ENCODE measurements around the gene ADAM11.
"Not testable (repeated sequence)": the region's sequence is repeated elsewhere in the genome, so short reads cannot be mapped to it uniquely, and the experiment has no call there.

The ADAM11 gene

GRCh38 chr17:44758414-44759085, at the start of gene ADAM11:
Gene ADAM11, plus strand, starts transcription at chr17:44758988. Its CDS starts 212 bp downstream, at chr17:44759200.
- H3K27ac ChIP-seq (ENCODE audit: low read depth, low read length): no peak within 1 kb of the TSS
- H3K4me1 ChIP-seq (ENCODE audit: control insufficient read depth, insufficient read depth, low read length): no peaks in the 10 kb centered on the region
- peaks cover 48% of the 10 kb centered on the region for H3K27me3 ChIP-seq (ENCODE audit: control insufficient read depth, insufficient read depth, low read length)
- H3K9me3 ChIP-seq (ENCODE audit: control insufficient read depth, insufficient read depth, low read length): no peaks in the 10 kb centered on the region
- no peaks in the 10 kb centered on the region for H3K36me3 ChIP-seq (ENCODE audit: control insufficient read depth, insufficient read depth, low read length)
- H3K4me3 ChIP-seq (ENCODE audit: low read depth, low read length): peak within 1 kb of the TSS; percentile 58
- H3K9ac ChIP-seq (ENCODE audit: low read depth, low read length): no peak within 1 kb of the TSS

- Histone ChIP-seq H3K4me3 (ENCODE audit: low read depth, low read length) (no peak overlapping the region), H3K36me3 (ENCODE audit: control insufficient read depth, insufficient read depth, low read length) (peaks cover 53% of the 10 kb centered on the region), H3K9ac (ENCODE audit: low read depth, low read length) (no peak overlapping the region)
Measured at GRCh38 chr17:44719444-44719843, 39.3 kb upstream of the ADAM11 start.

GRCh38 chr17:44722254-44722653, 36.5 kb upstream of the ADAM11 start:
- H3K36me3 ChIP-seq (ENCODE audit: control insufficient read depth, insufficient read depth, low read length): peaks cover 61% of the 10 kb centered on the region
- H3K4me3 ChIP-seq (ENCODE audit: low read depth, low read length): no peak overlapping the region
- no peaks in the 10 kb centered on the region for H3K9me3 ChIP-seq (ENCODE audit: control insufficient read depth, insufficient read depth, low read length)
- H3K4me1 ChIP-seq (ENCODE audit: control insufficient read depth, insufficient read depth, low read length): no peaks in the 10 kb centered on the region
- H3K9ac ChIP-seq (ENCODE audit: low read depth, low read length): no peak overlapping the region
- H3K27me3 ChIP-seq (ENCODE audit: control insufficient read depth, insufficient read depth, low read length): no peaks in the 10 kb centered on the region
- H3K27ac ChIP-seq (ENCODE audit: low read depth, low read length): no peak overlapping the region

More at GRCh38 chr17:44719444-44719843, 39.3 kb upstream of the ADAM11 start:
- Histone ChIP-seq H3K27me3 (ENCODE audit: control insufficient read depth, insufficient read depth, low read length) (no peaks in the 10 kb centered on the region), H3K27ac (ENCODE audit: low read depth, low read length) (no peak overlapping the region), H3K9me3 (ENCODE audit: control insufficient read depth, insufficient read depth, low read length) (no peaks in the 10 kb centered on the region), H3K4me1 (ENCODE audit: control insufficient read depth, insufficient read depth, low read length) (no peaks in the 10 kb centered on the region)

- peaks cover 73% of the 10 kb centered on the region for H3K36me3 ChIP-seq (ENCODE audit: control insufficient read depth, insufficient read depth, low read length)
Measured at GRCh38 chr17:44726121-44726520, 32.7 kb upstream of the ADAM11 start.

GRCh38 chr17:44733753-44734152, 25.0 kb upstream of the ADAM11 start:
- no peaks in the 10 kb centered on the region for H3K9me3 ChIP-seq (ENCODE audit: control insufficient read depth, insufficient read depth, low read length)
- H3K27ac ChIP-seq (ENCODE audit: low read depth, low read length): peak overlapping the region; percentile 22
- no peak overlapping the region for H3K9ac ChIP-seq (ENCODE audit: low read depth, low read length)
- H3K36me3 ChIP-seq (ENCODE audit: control insufficient read depth, insufficient read depth, low read length): peaks cover 63% of the 10 kb centered on the region
- no peak overlapping the region for H3K4me3 ChIP-seq (ENCODE audit: low read depth, low read length)
- no peaks in the 10 kb centered on the region for H3K27me3 ChIP-seq (ENCODE audit: control insufficient read depth, insufficient read depth, low read length)
- H3K4me1 ChIP-seq (ENCODE audit: control insufficient read depth, insufficient read depth, low read length): peaks cover 8% of the 10 kb centered on the region; the same call in 1 of the 2 replicates

More at GRCh38 chr17:44726121-44726520, 32.7 kb upstream of the ADAM11 start:
- not testable (repeated sequence) for H3K4me1 ChIP-seq (ENCODE audit: control insufficient read depth, insufficient read depth, low read length); H3K9ac ChIP-seq (ENCODE audit: low read depth, low read length); H3K9me3 ChIP-seq (ENCODE audit: control insufficient read depth, insufficient read depth, low read length); H3K27me3 ChIP-seq (ENCODE audit: control insufficient read depth, insufficient read depth, low read length); H3K27ac ChIP-seq (ENCODE audit: low read depth, low read length); H3K4me3 ChIP-seq (ENCODE audit: low read depth, low read length)

- Histone ChIP-seq H3K9me3 (ENCODE audit: control insufficient read depth, insufficient read depth, low read length) (no peaks in the 10 kb centered on the region), H3K9ac (ENCODE audit: low read depth, low read length) (no peak overlapping the region), H3K36me3 (ENCODE audit: control insufficient read depth, insufficient read depth, low read length) (peaks cover 67% of the 10 kb centered on the region), H3K27me3 (ENCODE audit: control insufficient read depth, insufficient read depth, low read length) (no peaks in the 10 kb centered on the region), H3K4me3 (ENCODE audit: low read depth, low read length) (no peak overlapping the region), H3K27ac (ENCODE audit: low read depth, low read length) (no peak overlapping the region), H3K4me1 (ENCODE audit: control insufficient read depth, insufficient read depth, low read length) (peaks cover 8% of the 10 kb centered on the region; the same call in 1 of the 2 replicates)
Measured at GRCh38 chr17:44734272-44734671, 24.5 kb upstream of the ADAM11 start.

- Histone ChIP-seq H3K36me3 (ENCODE audit: control insufficient read depth, insufficient read depth, low read length) (peaks cover 60% of the 10 kb centered on the region), H3K4me3 (ENCODE audit: low read depth, low read length) (no peak overlapping the region), H3K9me3 (ENCODE audit: control insufficient read depth, insufficient read depth, low read length) (no peaks in the 10 kb centered on the region), H3K4me1 (ENCODE audit: control insufficient read depth, insufficient read depth, low read length) (peaks cover 8% of the 10 kb centered on the region; the same call in 1 of the 2 replicates), H3K27ac (ENCODE audit: low read depth, low read length) (no peak overlapping the region), H3K9ac (ENCODE audit: low read depth, low read length) (no peak overlapping the region), H3K27me3 (ENCODE audit: control insufficient read depth, insufficient read depth, low read length) (no peaks in the 10 kb centered on the region)
Measured at GRCh38 chr17:44736551-44737240, 22.1 kb upstream of the ADAM11 start.

GRCh38 chr17:44738214-44738906, 20.4 kb upstream of the ADAM11 start:
- Histone ChIP-seq H3K9me3 (ENCODE audit: control insufficient read depth, insufficient read depth, low read length) (no peaks in the 10 kb centered on the region), H3K27ac (ENCODE audit: low read depth, low read length) (peak overlapping the region; percentile 65), H3K36me3 (ENCODE audit: control insufficient read depth, insufficient read depth, low read length) (peaks cover 56% of the 10 kb centered on the region), H3K9ac (ENCODE audit: low read depth, low read length) (no peak overlapping the region), H3K4me3 (ENCODE audit: low read depth, low read length) (no peak overlapping the region), H3K4me1 (ENCODE audit: control insufficient read depth, insufficient read depth, low read length) (peaks cover 8% of the 10 kb centered on the region; the same call in 1 of the 2 replicates), H3K27me3 (ENCODE audit: control insufficient read depth, insufficient read depth, low read length) (no peaks in the 10 kb centered on the region)

GRCh38 chr17:44741316-44741715, 17.5 kb upstream of the ADAM11 start:
- Histone ChIP-seq H3K9me3 (ENCODE audit: control insufficient read depth, insufficient read depth, low read length) (no peaks in the 10 kb centered on the region), H3K27ac (ENCODE audit: low read depth, low read length) (no peak overlapping the region), H3K9ac (ENCODE audit: low read depth, low read length) (no peak overlapping the region), H3K27me3 (ENCODE audit: control insufficient read depth, insufficient read depth, low read length) (no peaks in the 10 kb centered on the region), H3K4me1 (ENCODE audit: control insufficient read depth, insufficient read depth, low read length) (peaks cover 8% of the 10 kb centered on the region; the same call in 1 of the 2 replicates), H3K36me3 (ENCODE audit: control insufficient read depth, insufficient read depth, low read length) (peaks cover 40% of the 10 kb centered on the region), H3K4me3 (ENCODE audit: low read depth, low read length) (no peak overlapping the region)

GRCh38 chr17:44745301-44745700, 13.5 kb upstream of the ADAM11 start:
- Histone ChIP-seq H3K9me3 (ENCODE audit: control insufficient read depth, insufficient read depth, low read length) (no peaks in the 10 kb centered on the region), H3K27me3 (ENCODE audit: control insufficient read depth, insufficient read depth, low read length) (no peaks in the 10 kb centered on the region), H3K4me1 (ENCODE audit: control insufficient read depth, insufficient read depth, low read length) (no peaks in the 10 kb centered on the region), H3K27ac (ENCODE audit: low read depth, low read length) (no peak overlapping the region), H3K4me3 (ENCODE audit: low read depth, low read length) (no peak overlapping the region), H3K9ac (ENCODE audit: low read depth, low read length) (no peak overlapping the region), H3K36me3 (ENCODE audit: control insufficient read depth, insufficient read depth, low read length) (peaks cover 50% of the 10 kb centered on the region)

GRCh38 chr17:44745738-44746137, 13.1 kb upstream of the ADAM11 start:
- H3K27ac ChIP-seq (ENCODE audit: low read depth, low read length); H3K4me3 ChIP-seq (ENCODE audit: low read depth, low read length); H3K9me3 ChIP-seq (ENCODE audit: control insufficient read depth, insufficient read depth, low read length); H3K27me3 ChIP-seq (ENCODE audit: control insufficient read depth, insufficient read depth, low read length); H3K9ac ChIP-seq (ENCODE audit: low read depth, low read length); H3K4me1 ChIP-seq (ENCODE audit: control insufficient read depth, insufficient read depth, low read length): not testable (repeated sequence)
- H3K36me3 ChIP-seq (ENCODE audit: control insufficient read depth, insufficient read depth, low read length): peaks cover 54% of the 10 kb centered on the region

Measured in HUES48 (cell line).